OCI-LY1 (cell line): ENCODE data around the gene PRKG1.

Source experiments
- H2AFZ ChIP-seq: fragments of 200-600 bp; sonication (generic), shearing (Covaris generic); 2 replicates; pipeline ENCODE4 v1.6.0; 2014; ENCODE audit warnings: antibody characterized with exemption, mild to moderate bottlenecking, low read length
- H3F3A ChIP-seq: fragments of 200-600 bp; sonication (generic), shearing (Covaris generic); 2 replicates; pipeline ENCODE4 v1.6.0; 2014; ENCODE audit warnings: mild to moderate bottlenecking, antibody characterized with exemption, low read length, moderate library complexity; ENCODE audit not compliant: insufficient read depth
- H3K27ac ChIP-seq: fragments of 200-600 bp; sonication (generic); 2 replicates; pipeline ENCODE4 v1.5.1; 2014; ENCODE audit warnings: low read length, mixed run types, mild to moderate bottlenecking, low read depth; ENCODE audit not compliant: poor library complexity, severe bottlenecking
- H3K27me3 ChIP-seq: fragments of 200-600 bp; sonication (generic); 2 replicates; pipeline ENCODE4 v1.6.0; 2014; ENCODE audit warnings: antibody characterized with exemption, mild to moderate bottlenecking, low read length, moderate library complexity; ENCODE audit not compliant: insufficient read depth
- H3K36me3 ChIP-seq: fragments of 200-600 bp; sonication (generic); 2 replicates; pipeline ENCODE4 v1.6.1; 2014; ENCODE audit warnings: mild to moderate bottlenecking, antibody characterized with exemption, low read length, moderate library complexity, mixed read lengths; ENCODE audit not compliant: insufficient read depth
- H3K4me1 ChIP-seq: fragments of 200-600 bp; sonication (generic); 2 replicates; pipeline ENCODE4 v1.5.1; 2014; ENCODE audit warnings: mild to moderate bottlenecking, low read length, moderate library complexity; ENCODE audit not compliant: insufficient read depth, severe bottlenecking
- H3K4me2 ChIP-seq: fragments of 200-600 bp; sonication (generic), shearing (Covaris generic); 2 replicates; pipeline ENCODE4 v1.6.1; 2014; ENCODE audit warnings: low read length
- H3K4me3 ChIP-seq: fragments of 200-600 bp; sonication (generic); 2 replicates; pipeline ENCODE4 v1.5.1; 2014; ENCODE audit warnings: low read length, low read depth, mild to moderate bottlenecking, mixed read lengths; ENCODE audit not compliant: poor library complexity, severe bottlenecking
- H3K79me2 ChIP-seq: fragments of 200-600 bp; shearing (Covaris generic); 2 replicates; pipeline ENCODE4 v1.6.1; 2016; ENCODE audit warnings: mixed run types, low read length, mixed read lengths; ENCODE audit not compliant: insufficient read depth
- H3K9ac ChIP-seq: fragments of 200-600 bp; sonication (generic), shearing (Covaris generic); 2 replicates; pipeline ENCODE4 v1.6.1; 2014; ENCODE audit warnings: mild to moderate bottlenecking, low read length, mixed read lengths
- H3K9me2 ChIP-seq: fragments of 200-600 bp; sonication (generic), shearing (Covaris generic); 2 replicates; pipeline ENCODE4 v1.6.1; 2014; ENCODE audit warnings: low read depth, mild to moderate bottlenecking, low read length, mixed read lengths
- H3K9me3 ChIP-seq: fragments of 200-600 bp; shearing (Covaris generic); 2 replicates; pipeline ENCODE4 v1.6.1; 2014; ENCODE audit warnings: low read length, mixed read lengths
- H4K20me1 ChIP-seq: fragments of 200-600 bp; sonication (generic), shearing (Covaris generic); 2 replicates; pipeline ENCODE4 v1.6.0; 2016; ENCODE audit warnings: mild to moderate bottlenecking, low read length; ENCODE audit not compliant: insufficient read depth
- EZH2 ChIP-seq: fragments of 200-600 bp; sonication (generic), shearing (Covaris generic); IDR thresholded peaks from 2 replicates; pipeline ENCODE4 v1.8.0; 2017; ENCODE audit warnings: borderline replicate concordance, mixed run types, mild to moderate bottlenecking, antibody characterized with exemption, low read length, moderate library complexity, mixed read lengths
- TF ChIP-seq, protein P1 (sequence below): fragments of 200-600 bp; sonication (generic), shearing (Covaris generic); IDR thresholded peaks from 2 replicates; pipeline ENCODE4 v1.5.1; 2017; ENCODE audit warnings: mild to moderate bottlenecking, antibody characterized with exemption, low read length, moderate library complexity, mixed read lengths

Gene PRKG1

GRCh38 chr10:51983481-51983880 is 909.2 kb downstream of the PRKG1 start:
- Histone ChIP-seq H3F3A (no peaks in the 10 kb centered on the region), H3K4me2 (no peak overlapping the region), H4K20me1 (no peaks in the 10 kb centered on the region), H2AFZ (no peak overlapping the region), H3K9ac (no peak overlapping the region), H3K27me3 (no peaks in the 10 kb centered on the region), H3K4me1 (no peaks in the 10 kb centered on the region), H3K9me3 (no peaks in the 10 kb centered on the region), H3K4me3 (no peak overlapping the region), H3K36me3 (no peaks in the 10 kb centered on the region), H3K79me2 (no peaks in the 10 kb centered on the region), H3K27ac (no peak overlapping the region), H3K9me2 (no peaks in the 10 kb centered on the region)
- no peak for TF ChIP-seq EZH2
- TF ChIP-seq, protein P1, sequence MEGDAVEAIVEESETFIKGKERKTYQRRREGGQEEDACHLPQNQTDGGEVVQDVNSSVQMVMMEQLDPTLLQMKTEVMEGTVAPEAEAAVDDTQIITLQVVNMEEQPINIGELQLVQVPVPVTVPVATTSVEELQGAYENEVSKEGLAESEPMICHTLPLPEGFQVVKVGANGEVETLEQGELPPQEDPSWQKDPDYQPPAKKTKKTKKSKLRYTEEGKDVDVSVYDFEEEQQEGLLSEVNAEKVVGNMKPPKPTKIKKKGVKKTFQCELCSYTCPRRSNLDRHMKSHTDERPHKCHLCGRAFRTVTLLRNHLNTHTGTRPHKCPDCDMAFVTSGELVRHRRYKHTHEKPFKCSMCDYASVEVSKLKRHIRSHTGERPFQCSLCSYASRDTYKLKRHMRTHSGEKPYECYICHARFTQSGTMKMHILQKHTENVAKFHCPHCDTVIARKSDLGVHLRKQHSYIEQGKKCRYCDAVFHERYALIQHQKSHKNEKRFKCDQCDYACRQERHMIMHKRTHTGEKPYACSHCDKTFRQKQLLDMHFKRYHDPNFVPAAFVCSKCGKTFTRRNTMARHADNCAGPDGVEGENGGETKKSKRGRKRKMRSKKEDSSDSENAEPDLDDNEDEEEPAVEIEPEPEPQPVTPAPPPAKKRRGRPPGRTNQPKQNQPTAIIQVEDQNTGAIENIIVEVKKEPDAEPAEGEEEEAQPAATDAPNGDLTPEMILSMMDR, result no peak

GRCh38 chr10:51985336-51985735 is 911.0 kb downstream of the PRKG1 start:
- no peak overlapping the region for H3K4me2 ChIP-seq
- no peaks in the 10 kb centered on the region for H3K9me2 ChIP-seq
- H3K36me3 ChIP-seq, result no peaks in the 10 kb centered on the region
- H3K9me3 ChIP-seq, result no peaks in the 10 kb centered on the region
- no peaks in the 10 kb centered on the region for H3F3A ChIP-seq
- no peaks in the 10 kb centered on the region for H3K4me1 ChIP-seq
- H2AFZ ChIP-seq, result no peak overlapping the region
- no peaks in the 10 kb centered on the region for H4K20me1 ChIP-seq
- H3K4me3 ChIP-seq, result no peak overlapping the region
- H3K79me2 ChIP-seq, result no peaks in the 10 kb centered on the region
- no peak for TF ChIP-seq EZH2
- TF ChIP-seq, protein P1, result no peak
- H3K27ac ChIP-seq, result no peak overlapping the region
- no peaks in the 10 kb centered on the region for H3K27me3 ChIP-seq
- H3K9ac ChIP-seq, result no peak overlapping the region

- TF ChIP-seq EZH2, result no peak
- TF ChIP-seq, protein P1, result no peak
- Histone ChIP-seq H3K9me2 (no peaks in the 10 kb centered on the region), H3F3A (no peaks in the 10 kb centered on the region), H3K4me2 (no peak overlapping the region), H3K36me3 (no peaks in the 10 kb centered on the region), H2AFZ (no peak overlapping the region), H3K79me2 (no peaks in the 10 kb centered on the region), H3K27ac (no peak overlapping the region), H3K9ac (no peak overlapping the region), H4K20me1 (no peaks in the 10 kb centered on the region), H3K27me3 (no peaks in the 10 kb centered on the region), H3K9me3 (no peaks in the 10 kb centered on the region), H3K4me1 (no peaks in the 10 kb centered on the region), H3K4me3 (no peak overlapping the region)
These were observed 912.2 kb downstream of the PRKG1 start for GRCh38 chr10:51986516-51986915.
